ENCODE data around the gene GALNTL6. TPM values are rescaled to one million over a fixed set of nuclear protein-coding genes. Genes with fewer than 3 reads are reported as not detected.

Gene GALNTL6
- total and polyA plus RNA-seq, 8 donors: 0.13 to 0.41 (median 0.21) TPM; not detected in 4

- Histone ChIP-seq H3K36me3 (no peaks in the 10 kb centered on the region), H3K9me3 (no peaks in the 10 kb centered on the region), H3K4me1 (no peaks in the 10 kb centered on the region), H3K27me3 (no peaks in the 10 kb centered on the region), H3K4me3 (no peak overlapping the region), H3K27ac (no peak overlapping the region)
- DNase-seq: no peak
- TF ChIP-seq CTCF (IDR thresholded peaks at IDR 0.05): no peak
- FAIRE-seq: no peak
- no peak for ATAC-seq
- WGBS, 2 donors: 38 to 48% methylated on average over 3 of the region's 3 CpGs
- intact Hi-C loops (cut with DNase I): no loop called here
Measured at GRCh38 chr4:172628263-172628662, 815.1 kb downstream of the GALNTL6 start.

- TF ChIP-seq CTCF (IDR thresholded peaks at IDR 0.05): no peak
Measured at GRCh38 chr4:172630280-172630679, 817.1 kb downstream of the GALNTL6 start.

GRCh38 chr4:172631832-172632231 lies 818.6 kb downstream of the GALNTL6 start:
- no peaks in the 10 kb centered on the region for H3K36me3 ChIP-seq
- no peaks in the 10 kb centered on the region for H3K4me1 ChIP-seq
- intact Hi-C loops (cut with DNase I): no loop called here
- H3K27me3 ChIP-seq: no peaks in the 10 kb centered on the region
- DNase-seq (no peak), FAIRE-seq (no peak), ATAC-seq (no peak)
- no peak for TF ChIP-seq CTCF (IDR thresholded peaks at IDR 0.05)
- H3K4me3 ChIP-seq: no peak overlapping the region
- no peaks in the 10 kb centered on the region for H3K9me3 ChIP-seq
- H3K27ac ChIP-seq: no peak overlapping the region

More at GRCh38 chr4:172630280-172630679, 817.1 kb downstream of the GALNTL6 start:
- WGBS, 2 donors: 54 to 59% methylated on average over 3 of the region's 3 CpGs
- Histone ChIP-seq H3K27me3 (no peaks in the 10 kb centered on the region), H3K9me3 (no peaks in the 10 kb centered on the region), H3K36me3 (no peaks in the 10 kb centered on the region), H3K27ac (no peak overlapping the region), H3K4me3 (no peak overlapping the region), H3K4me1 (no peaks in the 10 kb centered on the region)
- FAIRE-seq (no peak), ATAC-seq (no peak), DNase-seq (no peak)
- intact Hi-C loops (cut with DNase I): no loop called here

DNA sequence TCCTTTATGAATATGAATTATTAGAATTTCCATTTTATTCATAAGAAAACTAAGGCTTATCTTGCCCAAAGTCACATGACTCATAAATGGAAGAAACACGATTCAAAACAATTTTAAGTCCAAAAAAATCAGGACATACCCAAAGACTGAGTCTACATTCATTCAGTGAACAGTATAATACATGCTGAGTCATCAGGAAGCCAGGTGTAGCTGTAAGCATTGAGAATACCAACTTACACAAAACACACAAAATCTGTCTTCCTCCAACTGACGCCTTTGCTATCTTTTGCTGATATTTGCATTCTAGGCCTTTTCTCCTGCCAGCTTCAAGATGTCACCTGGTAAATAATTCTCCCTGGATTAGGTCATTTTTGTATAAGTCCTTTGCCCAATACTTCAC lies 835.3 kb downstream of the GALNTL6 start:
- Histone ChIP-seq H3K27me3 (no peaks in the 10 kb centered on the region), H3K9me3 (no peaks in the 10 kb centered on the region), H3K4me1 (no peaks in the 10 kb centered on the region), H3K4me3 (no peak overlapping the region), H3K36me3 (no peaks in the 10 kb centered on the region), H3K27ac (no peak overlapping the region)
- TF ChIP-seq CTCF (IDR thresholded peaks at IDR 0.05): no peak
- ATAC-seq (no peak), DNase-seq (no peak), FAIRE-seq (no peak)
- 51 to 70% methylated on average over 2 of the region's 2 CpGs for WGBS, 2 donors
- intact Hi-C loops (cut with DNase I): no loop called here

DNA sequence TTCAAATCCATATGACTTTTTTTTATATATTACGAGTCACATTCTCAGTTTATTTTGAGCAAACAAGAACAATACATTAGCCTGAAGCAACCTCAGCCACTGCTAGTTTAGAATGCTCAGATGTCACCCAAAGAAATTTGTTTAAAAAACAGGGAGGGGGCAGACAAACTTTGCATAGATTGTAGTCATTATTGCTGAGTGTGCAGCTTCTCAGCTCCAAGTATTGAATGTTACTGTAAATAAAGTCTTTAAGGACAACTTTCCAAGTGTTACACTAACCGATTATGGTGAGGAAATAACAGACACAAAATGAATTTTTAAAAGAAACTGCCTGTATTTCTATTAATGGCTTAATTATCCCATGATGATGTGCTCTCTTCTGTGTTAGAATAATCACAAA lies 835.9 kb downstream of the GALNTL6 start:
- Histone ChIP-seq H3K36me3 (no peaks in the 10 kb centered on the region), H3K27ac (no peak overlapping the region), H3K27me3 (no peaks in the 10 kb centered on the region), H3K4me1 (no peaks in the 10 kb centered on the region), H3K4me3 (no peak overlapping the region), H3K9me3 (no peaks in the 10 kb centered on the region)
- WGBS, 2 donors: 56 to 71% methylated on average over 2 of the region's 2 CpGs
- ATAC-seq: no peak
- intact Hi-C loops (cut with DNase I): no loop called here
- no peak for FAIRE-seq
- no peak for DNase-seq
- no peak for TF ChIP-seq CTCF (IDR thresholded peaks at IDR 0.05)

Measured in pancreas (tissue), 10 donors.